GM12875 (cell line): ENCODE results near the gene OSGIN1.

Experiments used
- H3K4me3 ChIP-seq: one replicate; pipeline ENCODE4 v1.5.1; 2011; ENCODE audit warnings: low read depth, low read length, control low read depth
- CTCF ChIP-seq: IDR thresholded peaks from 2 replicates; pipeline ENCODE4 v1.5.1; 2011; ENCODE audit warnings: low read depth, mild to moderate bottlenecking, control low read depth, inconsistent platforms, low read length, moderate library complexity, borderline replicate concordance; ENCODE audit not compliant: insufficient read depth

OSGIN1 gene

GRCh38 chr16:83932955-83933673, 19.9 kb upstream of the OSGIN1 start:
- no peak overlapping the region for H3K4me3 ChIP-seq
- TF ChIP-seq CTCF = no peak

GRCh38 chr16:83933885-83934683, 19.0 kb upstream of the OSGIN1 start:
- no peak for TF ChIP-seq CTCF
- H3K4me3 ChIP-seq = no peak overlapping the region

- TF ChIP-seq CTCF = no peak
- no peak overlapping the region for H3K4me3 ChIP-seq
These were observed 18.4 kb upstream of the OSGIN1 start for GRCh38 chr16:83934684-83934977.

GRCh38 chr16:83935005-83935857, 17.8 kb upstream of the OSGIN1 start:
- no peak for TF ChIP-seq CTCF

GRCh38 chr16:83935858-83936255, 17.2 kb upstream of the OSGIN1 start:
- no peak for TF ChIP-seq CTCF
- no peak overlapping the region for H3K4me3 ChIP-seq

More at GRCh38 chr16:83935005-83935857, 17.8 kb upstream of the OSGIN1 start:
- no peak overlapping the region for H3K4me3 ChIP-seq

- H3K4me3 ChIP-seq = no peak overlapping the region
- TF ChIP-seq CTCF = no peak
These were observed 16.4 kb upstream of the OSGIN1 start for GRCh38 chr16:83936581-83937165.
